Measurements from ENCODE around the gene TNFRSF18. TPM values are rescaled to one million over a fixed set of nuclear protein-coding genes. Genes with fewer than 3 reads are reported as not detected.
A peak's percentile ranks its signal among the peaks of the same experiment; 100 is the strongest.

TNFRSF18 gene
- total and polyA plus RNA-seq, 2 donors (not counting 1 experiment from before 2014, with no cell fraction given) = 10.1 to 33.5 TPM

DNA sequence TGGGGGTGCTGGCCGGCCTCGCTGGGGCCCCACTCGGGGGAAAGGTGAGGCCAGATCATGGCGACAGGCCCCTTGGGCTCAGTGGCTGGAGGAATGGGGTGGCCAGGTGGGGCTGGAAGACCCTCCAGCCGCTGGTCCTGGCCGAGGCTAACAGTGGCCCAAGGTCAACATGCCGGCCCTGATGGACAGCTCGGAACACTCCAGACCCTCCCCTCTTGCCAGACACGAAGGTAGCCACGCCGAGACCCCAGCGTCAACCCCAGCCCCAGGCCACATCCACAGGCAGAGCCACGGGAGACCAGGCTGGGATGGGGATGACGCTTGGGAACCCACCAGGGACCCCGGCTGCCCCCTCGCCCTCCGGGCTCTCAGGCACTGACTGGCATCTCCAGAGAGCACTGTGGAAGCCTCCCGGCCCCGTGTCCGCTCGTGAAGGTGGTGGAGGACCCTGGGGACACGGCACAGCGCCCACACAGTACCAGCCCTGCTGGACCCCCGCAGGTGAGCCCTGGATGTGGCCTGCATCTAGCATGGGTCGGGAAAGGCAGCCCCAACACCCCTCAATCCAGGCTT, 41.0 kb upstream of the TNFRSF18 start:
- peaks cover 11% of the 10 kb centered on the region for H4K20me1 ChIP-seq (ENCODE audit: control insufficient read depth, insufficient read depth, low read length, poor library complexity, severe bottlenecking)
- Mint-ChIP-seq H3K4me1 (peaks cover 16% of the 10 kb centered on the region), H3K27me3 (no peaks in the 10 kb centered on the region), H3K9me3 (ENCODE audit: insufficient read depth) (no peaks in the 10 kb centered on the region), H3K4me3 (no peak overlapping the region), H3K27ac (no peak overlapping the region)
- peaks cover 3% of the 10 kb centered on the region for H3K79me2 ChIP-seq (ENCODE audit: control insufficient read depth, insufficient read depth, low read length)
- H3K4me1 ChIP-seq (ENCODE audit: control insufficient read depth in 2 of 2, insufficient read depth in 2 of 2, low read length in 2 of 2) = peaks cover 28 to 30% of the 10 kb centered on the region in 2 donors
- no peak for DNase-seq
- H3K9ac ChIP-seq (ENCODE audit: low read length) = no peak overlapping the region
- H2AFZ ChIP-seq (ENCODE audit: insufficient read depth, low read depth, low read length, poor library complexity, severe bottlenecking) = no peak overlapping the region
- peaks cover 0 to 27% (median 11%) of the 10 kb centered on the region in 4 experiments for H3K27me3 ChIP-seq (replicated peaks in 1 of 4; ENCODE audit: control extremely low read depth in 1 of 4, control insufficient read depth in 3 of 4, insufficient read depth in 4 of 4, low read length in 3 of 4)
- ChIA-PET CTCF (interaction anchor here (1.5 kb wide), 1 partner anchor 125 kb away, joined by 5 read pairs; no protein-coding TSS in a partner anchor), POLR2A (interaction anchor here (0.8 kb wide), 1 partner anchor 37 kb away, joined by 3 read pairs; no protein-coding TSS in a partner anchor)
- H3K9me3 ChIP-seq (ENCODE audit: control extremely low read depth in 1 of 3, control insufficient read depth in 2 of 3, insufficient read depth in 1 of 3, low read length in 2 of 3) = peaks cover 0 to 10% (median 0%) of the 10 kb centered on the region in 3 donors
- H3K36me3 ChIP-seq (replicated peaks in 1 of 2; ENCODE audit: control extremely low read depth in 1 of 2, control insufficient read depth in 1 of 2, extremely low read depth in 1 of 2, insufficient read depth in 2 of 2, low read length in 1 of 2) = no peaks in the 10 kb centered on the region
- no peak overlapping the region for H3K27ac ChIP-seq (ENCODE audit: low read length in 2 of 2)
- intact Hi-C loops (cut with micrococcal nuclease) = no loop called here
- ATAC-seq (ENCODE audit: low read depth) = no peak
- H3K4me3 ChIP-seq (ENCODE audit: control extremely low read depth in 1 of 5, extremely low read depth in 1 of 5, insufficient read depth in 1 of 5, low read depth in 2 of 5, low read length in 4 of 5) = no peak overlapping the region
- 77% methylated on average over 24 of the region's 25 CpGs for WGBS (ENCODE audit: insufficient coverage)
- TF ChIP-seq, protein P1, sequence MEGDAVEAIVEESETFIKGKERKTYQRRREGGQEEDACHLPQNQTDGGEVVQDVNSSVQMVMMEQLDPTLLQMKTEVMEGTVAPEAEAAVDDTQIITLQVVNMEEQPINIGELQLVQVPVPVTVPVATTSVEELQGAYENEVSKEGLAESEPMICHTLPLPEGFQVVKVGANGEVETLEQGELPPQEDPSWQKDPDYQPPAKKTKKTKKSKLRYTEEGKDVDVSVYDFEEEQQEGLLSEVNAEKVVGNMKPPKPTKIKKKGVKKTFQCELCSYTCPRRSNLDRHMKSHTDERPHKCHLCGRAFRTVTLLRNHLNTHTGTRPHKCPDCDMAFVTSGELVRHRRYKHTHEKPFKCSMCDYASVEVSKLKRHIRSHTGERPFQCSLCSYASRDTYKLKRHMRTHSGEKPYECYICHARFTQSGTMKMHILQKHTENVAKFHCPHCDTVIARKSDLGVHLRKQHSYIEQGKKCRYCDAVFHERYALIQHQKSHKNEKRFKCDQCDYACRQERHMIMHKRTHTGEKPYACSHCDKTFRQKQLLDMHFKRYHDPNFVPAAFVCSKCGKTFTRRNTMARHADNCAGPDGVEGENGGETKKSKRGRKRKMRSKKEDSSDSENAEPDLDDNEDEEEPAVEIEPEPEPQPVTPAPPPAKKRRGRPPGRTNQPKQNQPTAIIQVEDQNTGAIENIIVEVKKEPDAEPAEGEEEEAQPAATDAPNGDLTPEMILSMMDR (IDR thresholded peaks at IDR 0.05) = no peak
- no peak for TF ChIP-seq EZH2 (IDR thresholded peaks at IDR 0.05; ENCODE audit: borderline replicate concordance, insufficient read depth, low read depth, low read length, poor library complexity, severe bottlenecking)
- peak overlapping the region; percentile 56 for H3K4me2 ChIP-seq (replicated peaks; ENCODE audit: low read depth, low read length, poor library complexity, severe bottlenecking)

DNA sequence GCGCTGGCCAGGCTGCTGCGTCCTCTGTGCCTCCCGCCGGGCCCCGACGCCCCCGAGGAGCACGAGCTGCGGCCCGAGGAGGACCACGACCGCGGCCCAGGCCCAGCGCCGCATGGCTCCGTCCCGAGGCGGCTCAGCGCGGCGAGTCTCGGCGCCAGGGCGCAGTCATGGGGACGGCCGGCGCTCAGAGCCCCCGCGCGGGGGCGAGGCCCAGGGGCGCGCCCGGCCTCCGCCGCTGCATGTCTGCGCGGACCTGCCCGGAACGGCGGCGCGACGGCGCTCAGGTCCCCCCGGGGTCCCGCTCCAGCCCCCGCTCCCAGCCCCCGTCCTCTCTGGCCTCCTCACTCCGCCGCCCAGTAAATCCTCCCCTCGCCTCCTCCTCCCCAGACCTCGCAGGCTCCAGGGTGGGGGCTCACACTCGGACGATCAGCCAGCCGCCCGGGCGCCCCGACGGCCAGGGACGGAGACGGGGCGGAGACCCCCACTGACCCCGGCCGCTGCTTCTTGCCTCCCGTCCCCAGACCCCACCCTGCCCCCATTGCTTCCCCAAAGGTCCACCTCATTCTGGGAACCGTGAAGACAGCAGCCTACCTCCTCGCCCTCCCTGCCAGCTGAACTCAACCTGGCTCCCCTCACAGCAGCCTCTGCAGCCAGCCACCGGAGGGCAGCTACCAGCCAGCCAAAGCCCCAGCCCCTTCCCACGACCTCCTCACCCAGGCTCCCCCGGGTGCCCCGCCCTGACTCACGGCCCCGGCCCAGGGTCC, 40.4 kb upstream of the TNFRSF18 start, which contains the start of gene C1QTNF12:
Gene C1QTNF12 (minus strand): TSS at position 146 of the 764 bp plus-strand sequence. CDS start 32 bp downstream, at position 114.
- Histone ChIP-seq H3K27me3 (replicated peaks in 1 of 4; ENCODE audit: control extremely low read depth in 1 of 4, control insufficient read depth in 3 of 4, insufficient read depth in 4 of 4, low read length in 3 of 4) (peaks cover 0 to 29% (median 11%) of the 10 kb centered on the region in 4 experiments), H3K79me2 (ENCODE audit: control insufficient read depth, insufficient read depth, low read length) (peaks cover 3% of the 10 kb centered on the region), H3K4me1 (ENCODE audit: control insufficient read depth in 2 of 2, insufficient read depth in 2 of 2, low read length in 2 of 2) (peaks cover 28 to 30% of the 10 kb centered on the region in 2 donors), H3K4me3 (ENCODE audit: control extremely low read depth in 1 of 5, extremely low read depth in 1 of 5, insufficient read depth in 1 of 5, low read depth in 2 of 5, low read length in 4 of 5) (no peak within 1 kb of the TSS), H3K36me3 (replicated peaks in 1 of 2; ENCODE audit: control extremely low read depth in 1 of 2, control insufficient read depth in 1 of 2, extremely low read depth in 1 of 2, insufficient read depth in 2 of 2, low read length in 1 of 2) (no peaks in the 10 kb centered on the region), H3K4me2 (replicated peaks; ENCODE audit: low read depth, low read length, poor library complexity, severe bottlenecking) (peak within 1 kb of the TSS; percentile 56), H2AFZ (ENCODE audit: insufficient read depth, low read depth, low read length, poor library complexity, severe bottlenecking) (peak within 1 kb of the TSS; percentile 16), H3K9ac (ENCODE audit: low read length) (no peak within 1 kb of the TSS), H3K9me3 (ENCODE audit: control extremely low read depth in 1 of 3, control insufficient read depth in 2 of 3, insufficient read depth in 1 of 3, low read length in 2 of 3) (peaks cover 0 to 10% (median 0%) of the 10 kb centered on the region in 3 donors), H3K27ac (ENCODE audit: low read length in 2 of 2) (no peak within 1 kb of the TSS), H4K20me1 (ENCODE audit: control insufficient read depth, insufficient read depth, low read length, poor library complexity, severe bottlenecking) (peaks cover 11% of the 10 kb centered on the region)
- Mint-ChIP-seq H3K27me3 (no peaks in the 10 kb centered on the region), H3K4me3 (no peak within 1 kb of the TSS), H3K27ac (no peak within 1 kb of the TSS), H3K4me1 (peaks cover 16% of the 10 kb centered on the region), H3K9me3 (ENCODE audit: insufficient read depth) (no peaks in the 10 kb centered on the region)
- POLR2A ChIA-PET = no interaction called here
- CTCF ChIA-PET = interaction anchor here (1.1 to 1.5 kb wide), 2 partner anchors 124 to 125 kb away, joined by 4 to 5 read pairs; no protein-coding TSS in a partner anchor
- WGBS (ENCODE audit: insufficient coverage) = 7% methylated on average over 70 of the region's 74 CpGs
- intact Hi-C loops (cut with micrococcal nuclease) = no loop called here
- TF ChIP-seq, protein P1 (IDR thresholded peaks at IDR 0.05) = no peak
- TF ChIP-seq EZH2 (IDR thresholded peaks at IDR 0.05; ENCODE audit: borderline replicate concordance, insufficient read depth, low read depth, low read length, poor library complexity, severe bottlenecking) = no peak
- no peak for DNase-seq
- ATAC-seq (ENCODE audit: low read depth) = no peak
